ENCODE measurements around the gene SLBP. TPM values are rescaled to one million over a fixed set of nuclear protein-coding genes. Genes with fewer than 3 reads are reported as not detected.

Gene SLBP
- total RNA-seq, 1 experiment from 2014 or later = 73.4 TPM

GRCh38 chr4:1664141-1664540 is 48.0 kb downstream of the SLBP start:
- CTCF ChIA-PET = no interaction called here
- Histone ChIP-seq H3K4me1 (ENCODE audit: control insufficient read depth, insufficient read depth, low read length) (no peaks in the 10 kb centered on the region), H3K4me3 (ENCODE audit: low read depth in 2 of 2, low read length in 2 of 2) (no peak overlapping the region), H3K9me3 (ENCODE audit: control insufficient read depth, insufficient read depth, low read depth, low read length) (no peaks in the 10 kb centered on the region), H3K27ac (ENCODE audit: low read length) (no peak overlapping the region), H3K27me3 (ENCODE audit: control insufficient read depth, insufficient read depth, low read length) (no peaks in the 10 kb centered on the region), H3K36me3 (ENCODE audit: control insufficient read depth, insufficient read depth, low read length) (no peaks in the 10 kb centered on the region)
- intact Hi-C loops (cut with micrococcal nuclease; ENCODE audit: unreplicated experiment) (no loop called here), in situ Hi-C loops (cut with HindIII; ENCODE audit: low pct_unique_long_range_greater_than_20kb, low sequenced_read_pairs) (no loop called here)
- no TSS peak for BruUV-seq (replicated peaks)
- no peak for DNase-seq (ENCODE audit: low read depth, low spot score)
- POLR2A ChIA-PET = interaction anchor here (0.6 kb wide), 2 partner anchors 21 to 22 kb away, joined by 3 to 8 read pairs; no protein-coding TSS in a partner anchor
- ATAC-seq = no peak
- no peak for TF ChIP-seq SIN3A (IDR thresholded peaks at IDR 0.05; ENCODE audit: borderline replicate concordance, insufficient read depth, low read depth, low read length)
- TF ChIP-seq POLR2AphosphoS5 (IDR thresholded peaks at IDR 0.05; ENCODE audit: low read depth, low read length) = no peak
- TF ChIP-seq, protein P1, sequence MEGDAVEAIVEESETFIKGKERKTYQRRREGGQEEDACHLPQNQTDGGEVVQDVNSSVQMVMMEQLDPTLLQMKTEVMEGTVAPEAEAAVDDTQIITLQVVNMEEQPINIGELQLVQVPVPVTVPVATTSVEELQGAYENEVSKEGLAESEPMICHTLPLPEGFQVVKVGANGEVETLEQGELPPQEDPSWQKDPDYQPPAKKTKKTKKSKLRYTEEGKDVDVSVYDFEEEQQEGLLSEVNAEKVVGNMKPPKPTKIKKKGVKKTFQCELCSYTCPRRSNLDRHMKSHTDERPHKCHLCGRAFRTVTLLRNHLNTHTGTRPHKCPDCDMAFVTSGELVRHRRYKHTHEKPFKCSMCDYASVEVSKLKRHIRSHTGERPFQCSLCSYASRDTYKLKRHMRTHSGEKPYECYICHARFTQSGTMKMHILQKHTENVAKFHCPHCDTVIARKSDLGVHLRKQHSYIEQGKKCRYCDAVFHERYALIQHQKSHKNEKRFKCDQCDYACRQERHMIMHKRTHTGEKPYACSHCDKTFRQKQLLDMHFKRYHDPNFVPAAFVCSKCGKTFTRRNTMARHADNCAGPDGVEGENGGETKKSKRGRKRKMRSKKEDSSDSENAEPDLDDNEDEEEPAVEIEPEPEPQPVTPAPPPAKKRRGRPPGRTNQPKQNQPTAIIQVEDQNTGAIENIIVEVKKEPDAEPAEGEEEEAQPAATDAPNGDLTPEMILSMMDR (IDR thresholded peaks at IDR 0.05) = no peak
- no peak for TF ChIP-seq TCF7L2 (IDR thresholded peaks at IDR 0.05; ENCODE audit: low read depth, low read length)
- TF ChIP-seq REST (IDR thresholded peaks at IDR 0.05; ENCODE audit: insufficient read depth in 1 of 2, low read depth in 2 of 2, low read length in 1 of 2) = no peak

DNA sequence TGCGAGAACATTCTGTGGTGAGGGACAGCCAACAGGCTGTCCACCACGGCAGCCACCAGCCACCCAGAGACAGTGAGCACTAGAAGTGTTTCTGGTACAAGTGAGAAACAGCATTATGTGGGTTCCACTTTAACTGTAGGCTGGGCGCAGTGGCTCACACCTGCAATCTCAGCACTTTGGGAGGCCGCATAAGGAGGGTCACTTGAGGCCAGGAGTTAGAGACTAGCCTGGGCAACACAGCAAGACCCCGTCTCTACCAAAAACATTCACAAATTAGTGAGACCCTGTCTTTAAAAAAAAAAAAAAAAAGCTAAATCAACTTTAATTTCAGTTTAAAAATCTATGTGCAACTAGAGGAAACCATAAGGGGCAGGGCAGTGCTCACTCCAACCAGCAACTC is 48.6 kb downstream of the SLBP start:
- no peaks in the 10 kb centered on the region for H3K36me3 ChIP-seq (ENCODE audit: control insufficient read depth, insufficient read depth, low read length)
- in situ Hi-C loops (cut with HindIII; ENCODE audit: low pct_unique_long_range_greater_than_20kb, low sequenced_read_pairs) (no loop called here), intact Hi-C loops (cut with micrococcal nuclease; ENCODE audit: unreplicated experiment) (no loop called here)
- CTCF ChIA-PET = no interaction called here
- no peak overlapping the region for H3K4me3 ChIP-seq (ENCODE audit: low read depth in 2 of 2, low read length in 2 of 2)
- no peaks in the 10 kb centered on the region for H3K4me1 ChIP-seq (ENCODE audit: control insufficient read depth, insufficient read depth, low read length)
- POLR2A ChIA-PET = interaction anchor here (0.5 to 0.6 kb wide), 3 partner anchors 20 to 96 kb away, joined by 3 to 8 read pairs (median 7); no protein-coding TSS in a partner anchor
- no peaks in the 10 kb centered on the region for H3K27me3 ChIP-seq (ENCODE audit: control insufficient read depth, insufficient read depth, low read length)
- BruUV-seq (replicated peaks) = no TSS peak
- TF ChIP-seq, protein P1 (IDR thresholded peaks at IDR 0.05) = no peak
- no peak for TF ChIP-seq POLR2AphosphoS5 (IDR thresholded peaks at IDR 0.05; ENCODE audit: low read depth, low read length)
- no peak for TF ChIP-seq TCF7L2 (IDR thresholded peaks at IDR 0.05; ENCODE audit: low read depth, low read length)
- TF ChIP-seq REST (IDR thresholded peaks at IDR 0.05; ENCODE audit: insufficient read depth in 1 of 2, low read depth in 2 of 2, low read length in 1 of 2) = no peak
- TF ChIP-seq SIN3A (IDR thresholded peaks at IDR 0.05; ENCODE audit: borderline replicate concordance, insufficient read depth, low read depth, low read length) = no peak
- H3K27ac ChIP-seq (ENCODE audit: low read length) = no peak overlapping the region
- no peaks in the 10 kb centered on the region for H3K9me3 ChIP-seq (ENCODE audit: control insufficient read depth, insufficient read depth, low read depth, low read length)
- ATAC-seq = no peak
- DNase-seq (ENCODE audit: low read depth, low spot score) = no peak
